ENCODE data around the gene XDH. TPM values are rescaled to one million over a fixed set of nuclear protein-coding genes. Genes with fewer than 3 reads are reported as not detected.
A peak's percentile ranks its signal among the peaks of the same experiment; 100 is the strongest.

Gene XDH
- total RNA-seq, 1 experiment from 2014 or later: 3.1 TPM

DNA sequence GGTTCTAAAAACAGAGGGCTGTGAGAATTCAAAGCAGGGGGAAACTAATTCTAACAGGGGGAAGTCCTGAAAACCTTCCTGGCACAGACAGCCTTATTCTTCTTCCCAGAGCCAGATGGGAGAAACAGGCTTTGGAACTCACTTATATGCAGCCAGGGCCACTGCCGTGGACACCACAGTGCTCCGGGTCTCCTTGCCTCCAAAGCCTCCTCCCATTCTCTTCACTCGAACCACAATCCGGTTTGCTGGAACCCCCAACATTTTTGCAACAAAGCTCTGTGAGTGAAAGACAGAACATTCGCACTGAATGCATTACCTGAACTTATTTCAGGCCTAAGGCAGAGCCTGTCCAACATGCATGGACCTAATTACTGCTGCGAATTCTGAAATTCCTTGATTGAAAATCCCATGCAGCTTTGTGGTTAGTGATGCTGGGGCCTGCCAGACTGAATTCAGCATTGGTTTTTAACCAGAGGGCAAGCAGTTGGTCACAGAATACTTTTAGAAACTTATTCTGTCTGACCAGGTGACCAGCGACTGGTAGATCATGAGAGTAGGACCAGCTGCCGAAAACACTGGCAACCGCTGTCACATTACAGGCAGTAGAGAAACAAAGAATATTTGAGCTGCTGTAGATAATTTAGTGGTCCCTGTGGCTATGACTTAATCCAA, 48.6 kb downstream of the XDH start:
- no peak for DNase-seq (ENCODE audit: low read depth)

DNA sequence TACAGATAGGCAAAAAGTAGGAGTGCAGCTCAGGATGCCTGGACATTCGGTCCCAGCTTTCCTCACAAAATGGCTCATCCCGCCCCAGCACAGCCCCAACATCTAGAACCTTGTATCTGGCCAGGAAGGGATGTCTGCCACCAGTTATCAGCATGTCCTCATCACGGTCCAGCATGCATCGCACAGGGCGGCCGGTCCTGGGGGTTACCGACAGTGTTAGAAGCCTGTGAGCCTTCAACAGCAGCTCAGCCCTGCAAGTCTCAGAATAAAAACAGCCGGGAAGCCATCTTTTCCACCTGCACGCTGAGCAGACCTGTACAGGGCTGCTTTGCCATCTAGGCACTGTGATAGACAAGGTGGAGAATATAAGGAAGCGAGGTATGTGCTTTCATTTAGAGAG, 49.2 kb downstream of the XDH start:
- DNase-seq (ENCODE audit: low read depth): no peak

DNA sequence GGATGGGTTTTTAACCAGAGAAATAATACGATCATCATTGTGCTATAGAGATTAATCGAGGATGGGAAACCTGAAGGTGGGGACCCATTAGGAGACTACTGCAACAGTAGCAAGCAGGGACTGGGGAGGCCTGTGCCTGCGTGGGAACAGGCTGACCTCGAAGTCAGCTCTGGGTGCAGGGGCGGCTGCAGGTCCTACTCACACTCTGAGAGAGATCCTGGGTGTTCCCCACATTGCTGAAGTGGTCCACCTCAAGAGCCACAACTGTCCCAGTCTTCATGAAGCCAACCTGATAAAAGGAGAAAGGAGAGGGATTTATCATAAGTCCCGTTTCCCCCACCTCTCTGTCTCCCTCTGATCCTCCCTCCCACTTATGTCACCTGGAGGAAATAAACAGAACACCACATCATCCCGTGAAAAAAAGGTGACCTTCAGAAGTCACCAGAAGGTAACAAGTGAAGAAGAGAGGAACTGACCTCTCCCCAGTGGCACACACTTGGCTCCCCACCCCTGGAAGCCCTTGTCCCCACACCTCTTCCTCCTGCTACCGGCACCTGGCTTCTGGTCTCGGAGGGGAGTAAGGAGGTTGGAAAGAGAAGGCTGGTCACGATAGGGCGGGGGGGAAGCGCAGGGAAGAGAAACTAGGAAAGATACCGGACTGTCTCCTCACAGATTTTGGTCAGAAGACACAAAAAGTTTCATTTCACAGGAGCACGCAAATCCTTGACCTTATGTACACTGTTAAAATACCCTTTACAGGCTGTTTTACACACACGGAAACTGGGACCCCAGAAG, 50.4 kb downstream of the XDH start:
- DNase-seq (ENCODE audit: low read depth): no peak

DNA sequence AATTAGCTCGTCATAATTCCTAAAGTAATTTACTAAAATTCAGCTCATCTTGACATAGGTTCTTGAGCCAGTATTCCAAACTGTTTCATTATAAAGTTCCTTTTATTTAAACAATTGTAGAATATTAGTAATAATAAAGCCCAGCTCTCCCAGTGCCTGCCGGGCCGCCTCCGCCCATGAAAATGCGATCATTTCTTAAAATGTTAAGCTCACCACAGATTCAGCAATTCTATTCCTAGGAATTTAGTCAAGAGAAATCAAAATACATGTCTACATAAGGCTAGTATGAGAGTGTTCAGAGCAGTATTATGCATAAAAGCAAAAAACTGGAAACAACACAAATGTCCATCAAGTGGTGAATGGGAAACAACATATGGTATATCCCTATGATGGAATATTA, 52.0 kb downstream of the XDH start:
- no peak for DNase-seq (ENCODE audit: low read depth)

DNA sequence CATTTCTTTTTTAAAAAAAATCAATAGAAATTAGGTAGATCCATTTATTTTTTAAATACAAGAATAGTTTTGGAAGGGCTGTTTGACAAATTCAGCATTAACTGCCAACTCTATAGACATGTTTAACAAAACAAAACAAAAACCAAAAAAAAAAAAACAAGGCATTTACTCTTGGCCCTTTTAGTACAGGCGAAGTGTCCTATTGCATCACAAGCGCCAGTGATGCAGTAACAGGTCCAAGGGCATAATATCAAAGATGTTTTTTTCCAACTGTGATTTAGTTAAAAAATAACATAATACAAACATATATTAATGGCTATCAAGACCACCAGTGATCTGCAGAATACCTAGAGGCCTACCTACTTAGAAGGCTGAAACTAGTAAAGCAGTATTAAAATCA, 55.3 kb downstream of the XDH start:
- no peak for DNase-seq (ENCODE audit: low read depth)

DNA sequence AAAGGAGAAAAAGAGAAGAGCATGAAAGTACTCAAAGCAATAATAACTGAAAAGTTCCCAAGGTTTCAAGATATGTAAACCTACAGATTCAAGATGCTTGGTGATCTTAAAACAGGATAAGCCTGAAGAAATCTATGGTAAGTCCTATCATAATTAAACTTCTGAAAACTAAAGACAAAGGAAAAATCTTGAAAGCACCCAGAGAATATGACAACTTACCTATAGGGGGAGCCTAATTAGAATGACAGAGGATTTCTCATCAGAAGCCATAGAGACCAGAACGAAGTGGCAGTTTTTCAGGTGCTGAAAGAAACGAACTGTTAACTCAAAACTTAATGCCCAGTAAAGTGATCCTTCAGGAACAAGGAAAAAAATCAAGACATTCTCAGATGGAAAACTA, 59.7 kb downstream of the XDH start:
- DNase-seq (ENCODE audit: low read depth): peak; percentile 46

DNA sequence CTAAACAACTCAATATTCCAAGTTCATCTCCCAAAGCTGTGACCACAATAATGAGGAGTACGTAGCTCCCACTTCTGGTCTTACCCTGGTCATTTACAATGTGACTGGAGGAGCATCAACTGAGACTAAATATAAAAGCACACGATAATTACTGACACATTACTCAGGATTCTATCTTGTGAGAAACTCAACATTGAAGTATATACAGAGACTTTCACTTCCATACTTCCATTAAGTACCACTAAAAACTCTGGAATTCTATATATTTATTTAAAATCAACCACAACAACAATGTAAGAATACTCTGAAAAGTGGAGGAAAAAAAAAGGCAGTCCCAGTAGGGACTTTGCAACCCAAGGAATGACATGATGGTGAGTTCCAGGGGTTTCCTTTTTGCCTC, 61.4 kb downstream of the XDH start:
- no peak for DNase-seq (ENCODE audit: low read depth)

DNA sequence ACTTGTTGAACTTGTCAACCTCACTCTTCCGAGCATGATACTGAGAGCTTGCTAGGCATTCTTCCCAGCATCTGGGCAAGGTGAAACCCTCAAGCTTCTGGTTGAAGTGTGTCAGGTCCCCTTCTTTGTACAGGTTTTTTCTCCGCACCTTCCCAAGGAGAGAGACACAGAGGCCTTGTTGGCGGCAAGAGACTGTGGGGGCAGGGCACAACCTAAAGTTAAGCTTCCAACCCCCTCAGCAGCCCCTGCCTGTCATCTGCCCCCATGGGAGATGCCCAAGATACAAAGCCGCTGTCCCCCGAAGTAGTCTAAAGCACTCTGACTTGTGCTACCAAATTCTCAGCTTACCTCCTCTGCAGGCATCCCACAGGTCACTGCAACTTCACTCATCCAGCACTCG, 64.9 kb downstream of the XDH start:
- no peak for DNase-seq (ENCODE audit: low read depth)

DNA sequence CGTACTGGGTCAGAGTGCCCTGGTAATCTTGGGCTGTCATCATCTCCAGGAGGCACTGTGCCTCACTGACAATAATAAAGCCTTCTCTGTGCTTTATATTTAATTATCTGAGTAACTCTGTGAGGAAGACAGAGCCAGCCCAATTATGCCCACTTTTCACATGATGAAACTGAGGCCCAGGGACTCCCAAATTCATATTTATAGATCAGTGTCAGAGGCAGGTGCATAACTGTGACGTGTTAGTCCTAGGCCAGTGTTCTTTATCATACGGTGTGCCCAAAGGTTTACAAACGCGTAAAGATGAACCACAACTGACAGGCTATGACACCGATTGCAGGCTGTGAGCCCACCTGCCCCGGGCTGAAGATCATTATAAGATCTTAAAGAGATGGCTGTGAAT, 65.4 kb downstream of the XDH start:
- no peak for DNase-seq (ENCODE audit: low read depth)

DNA sequence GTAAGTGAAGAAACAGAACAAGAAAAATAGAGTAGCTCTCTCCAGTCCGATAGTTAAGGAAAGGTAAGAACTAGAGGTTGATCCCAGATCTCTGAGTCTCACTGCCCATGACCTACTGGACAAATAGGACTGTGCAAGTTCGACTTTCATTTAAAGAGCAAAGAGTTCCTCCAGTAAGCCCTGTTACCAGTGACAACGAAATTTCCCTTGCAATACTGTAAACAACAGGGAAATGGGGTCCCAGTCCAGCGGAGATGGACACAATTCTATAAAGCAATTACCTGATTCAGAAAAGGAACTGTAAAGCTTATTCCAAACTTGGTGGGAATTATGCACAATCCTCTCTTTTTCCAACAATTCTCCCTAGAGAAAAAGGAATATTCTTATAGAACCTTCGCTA, 65.9 kb downstream of the XDH start:
- DNase-seq (ENCODE audit: low read depth): no peak

DNA sequence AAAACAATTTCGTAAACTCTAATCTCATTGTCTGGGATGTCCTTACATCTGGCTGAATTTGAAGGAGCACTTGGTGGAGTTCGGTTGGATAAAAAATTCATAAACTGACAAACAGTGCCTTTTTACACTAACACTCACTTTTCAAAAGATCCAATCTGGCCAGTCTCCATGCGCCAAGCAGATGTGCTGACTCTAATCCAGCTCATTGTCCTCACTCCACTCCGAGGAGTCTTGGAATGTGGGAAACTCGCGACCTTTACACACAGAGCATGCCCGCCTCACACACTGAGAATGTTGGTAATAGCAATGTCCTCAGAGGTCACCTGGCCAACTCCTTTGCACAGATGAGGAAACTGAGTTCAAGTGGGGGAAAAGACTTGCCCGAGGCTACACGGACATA, 66.8 kb downstream of the XDH start:
- DNase-seq (ENCODE audit: low read depth): peak; percentile 24

DNA sequence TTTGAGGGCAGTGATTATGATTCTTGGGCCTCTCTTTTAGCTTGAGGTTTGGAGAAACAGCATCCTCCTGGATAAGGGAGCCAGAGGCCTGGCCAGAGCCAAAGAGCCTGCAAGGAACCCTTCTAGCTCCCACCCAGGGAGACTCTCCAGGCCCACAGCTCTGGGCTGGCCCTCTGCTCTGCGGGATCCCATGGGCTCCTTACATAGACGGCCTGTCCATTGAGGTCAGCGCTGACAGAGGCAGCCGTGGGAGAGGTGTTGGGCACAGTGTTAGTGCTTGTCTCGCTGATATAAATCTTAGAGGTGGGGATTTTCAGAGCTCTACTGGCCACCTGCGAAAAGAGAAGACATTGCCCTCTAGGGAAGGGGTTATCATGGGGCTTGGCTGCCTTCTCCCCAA, 67.2 kb downstream of the XDH start:
- no peak for DNase-seq (ENCODE audit: low read depth)

DNA sequence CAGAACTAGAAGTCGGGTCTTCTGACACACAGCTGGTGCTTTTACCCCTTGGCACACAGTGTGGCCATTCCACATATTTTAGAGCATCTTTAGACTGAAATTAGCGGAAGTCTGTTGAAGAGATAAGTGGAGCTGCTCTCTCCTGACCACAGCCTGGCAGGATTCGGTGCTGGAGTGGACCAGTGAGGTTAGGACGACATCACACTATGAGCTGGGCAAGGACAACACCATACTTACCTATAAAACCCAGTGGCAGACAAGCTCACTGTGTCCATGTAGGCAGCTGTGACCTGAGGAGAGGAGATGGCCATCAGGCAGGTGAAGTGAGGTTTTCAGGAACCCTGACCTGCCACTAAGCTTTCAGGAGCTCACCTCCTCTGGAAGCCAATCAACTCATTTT, 70.1 kb downstream of the XDH start:
- DNase-seq (ENCODE audit: low read depth): no peak

DNA sequence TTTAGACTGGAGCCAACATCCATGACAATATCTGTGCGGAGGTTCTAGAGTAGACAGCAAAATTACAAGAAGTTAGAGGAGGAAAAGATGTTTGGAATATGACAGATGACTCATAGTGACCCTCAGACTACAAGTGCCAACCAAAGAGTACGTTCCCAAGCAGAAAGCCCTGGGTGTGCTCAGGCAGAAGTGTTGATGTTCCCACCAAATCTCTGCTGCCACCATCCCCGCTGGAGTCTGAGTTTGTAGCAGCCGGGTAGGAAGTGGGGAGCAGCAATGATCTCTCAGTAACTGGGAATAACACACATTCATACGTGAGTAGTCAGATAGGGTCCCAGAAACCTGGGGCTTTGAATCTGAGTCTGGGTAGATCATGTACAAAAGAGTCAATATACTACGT, 73.2 kb downstream of the XDH start:
- no peak for DNase-seq (ENCODE audit: low read depth)

DNA sequence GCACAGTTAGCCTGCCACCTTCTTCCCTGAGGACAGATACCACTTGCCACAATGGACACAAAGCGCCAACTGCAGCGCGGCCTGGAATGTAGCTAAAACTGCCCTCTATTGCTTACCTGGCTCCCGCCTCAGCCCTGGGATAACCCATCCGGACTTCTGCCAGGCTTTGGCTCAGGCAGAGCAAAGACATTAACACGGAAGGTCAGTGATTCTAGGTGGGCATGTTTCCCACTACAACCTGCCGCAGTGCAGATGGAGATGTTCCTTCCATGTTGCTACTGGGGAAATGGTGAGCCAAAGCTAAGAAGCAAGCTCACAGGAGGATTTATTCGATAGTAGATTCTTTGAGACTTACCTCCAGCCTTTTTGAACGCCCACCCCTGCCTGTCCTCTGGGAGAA, 74.8 kb downstream of the XDH start:
- no peak for DNase-seq (ENCODE audit: low read depth)

DNA sequence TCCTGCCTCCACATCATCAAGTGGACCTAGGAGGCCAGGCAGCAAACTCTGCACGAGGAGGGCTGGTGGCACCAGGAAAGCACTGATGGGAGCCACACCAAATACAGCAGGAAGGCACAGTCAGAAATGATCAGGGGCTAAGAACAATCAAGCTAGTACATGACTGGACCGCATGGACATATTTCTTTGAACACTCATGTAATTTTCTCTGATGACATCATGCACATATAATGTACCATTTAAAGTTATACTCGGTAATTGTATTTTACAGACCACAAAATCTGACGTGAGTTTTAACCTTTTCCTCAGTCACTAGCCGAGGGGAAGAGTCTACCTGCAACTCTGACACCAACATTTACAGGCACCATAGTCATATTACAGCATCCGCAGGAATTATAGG, 76.7 kb downstream of the XDH start:
- peak; percentile 91 for DNase-seq (ENCODE audit: low read depth)

DNA sequence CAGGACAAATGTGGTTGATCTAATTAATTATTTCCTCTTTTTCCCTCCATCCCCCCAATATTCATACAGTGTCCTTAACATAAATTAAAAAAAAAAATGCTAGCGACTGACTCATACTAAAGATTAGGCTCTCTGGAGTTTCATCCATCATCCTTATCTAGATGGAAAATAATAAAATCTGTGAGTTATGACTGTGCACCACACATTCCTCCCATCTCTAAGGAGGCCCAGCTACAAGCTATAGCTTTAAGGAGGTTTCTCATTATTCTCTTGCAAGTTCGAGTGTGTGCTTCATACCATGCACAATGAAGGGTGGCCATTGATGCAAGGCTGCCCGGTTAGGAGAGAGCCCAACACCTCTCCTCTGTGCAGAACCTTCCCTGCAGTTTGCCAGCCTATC, 77.3 kb downstream of the XDH start:
- DNase-seq (ENCODE audit: low read depth): no peak

DNA sequence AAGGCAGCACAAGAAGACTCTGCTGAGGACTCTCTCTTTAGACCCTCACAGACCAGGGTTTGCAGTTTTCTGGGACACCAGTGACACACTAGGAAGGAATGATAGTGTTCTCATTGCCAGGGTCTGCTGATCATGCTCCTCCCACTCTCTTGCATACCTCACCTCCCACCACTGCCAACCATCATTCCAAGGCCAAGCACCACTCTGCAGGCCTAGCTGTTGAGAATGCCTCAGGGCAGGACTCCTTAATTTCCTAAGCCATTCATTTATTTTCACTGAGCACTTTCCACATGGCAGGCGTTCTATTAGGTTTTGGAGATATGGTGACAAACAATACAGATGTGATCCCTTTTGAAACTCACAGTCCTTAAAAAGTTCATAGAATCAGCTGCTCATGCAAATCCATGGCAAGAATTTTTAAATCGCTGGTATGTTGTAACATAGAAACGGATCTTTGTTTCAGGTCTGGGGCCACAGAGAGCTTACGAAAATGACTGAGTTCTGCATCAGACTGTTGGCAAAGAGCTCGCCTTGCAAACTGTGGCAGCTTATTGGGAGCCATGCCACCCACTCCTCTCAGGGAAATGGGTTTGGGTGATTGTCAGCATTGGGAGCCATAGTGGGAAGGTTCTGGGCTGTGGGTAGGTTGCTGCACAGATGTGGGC, 78.5 kb downstream of the XDH start:
- DNase-seq (ENCODE audit: low read depth): peak; percentile 61

DNA sequence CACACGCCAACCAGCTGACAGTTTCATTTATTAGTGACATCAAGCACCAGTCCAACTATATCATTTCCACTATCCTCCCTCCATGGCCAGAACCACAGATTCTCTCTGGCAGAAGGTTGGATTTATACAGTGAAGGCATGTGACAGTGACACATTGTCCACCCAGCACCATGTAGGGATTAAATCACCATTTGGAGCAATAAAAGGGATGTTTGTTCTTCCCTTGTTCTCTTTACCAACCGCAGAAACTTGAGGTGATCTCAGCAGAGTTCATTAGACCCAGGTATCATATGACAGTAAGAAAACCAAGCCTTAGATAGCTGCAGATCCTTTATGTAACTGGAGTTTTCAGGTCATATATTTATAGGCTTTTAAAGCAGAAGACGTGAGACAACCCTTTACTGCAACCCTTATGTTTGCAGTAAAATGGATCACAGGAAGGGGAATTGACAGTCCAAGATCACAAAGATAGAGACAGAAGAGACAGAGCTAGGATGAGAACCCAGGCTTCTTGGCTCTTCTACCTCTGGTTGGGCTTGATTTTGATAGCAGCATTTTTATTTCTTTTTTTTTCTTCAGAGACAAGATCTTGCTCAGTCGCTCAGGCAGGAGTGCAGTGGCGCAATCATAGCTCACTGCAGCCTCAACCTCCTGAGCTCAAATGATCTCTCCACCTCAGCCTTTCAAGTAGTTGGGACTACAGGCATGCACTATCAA, 80.1 kb downstream of the XDH start:
- DNase-seq (ENCODE audit: low read depth): peak; percentile 94

DNA sequence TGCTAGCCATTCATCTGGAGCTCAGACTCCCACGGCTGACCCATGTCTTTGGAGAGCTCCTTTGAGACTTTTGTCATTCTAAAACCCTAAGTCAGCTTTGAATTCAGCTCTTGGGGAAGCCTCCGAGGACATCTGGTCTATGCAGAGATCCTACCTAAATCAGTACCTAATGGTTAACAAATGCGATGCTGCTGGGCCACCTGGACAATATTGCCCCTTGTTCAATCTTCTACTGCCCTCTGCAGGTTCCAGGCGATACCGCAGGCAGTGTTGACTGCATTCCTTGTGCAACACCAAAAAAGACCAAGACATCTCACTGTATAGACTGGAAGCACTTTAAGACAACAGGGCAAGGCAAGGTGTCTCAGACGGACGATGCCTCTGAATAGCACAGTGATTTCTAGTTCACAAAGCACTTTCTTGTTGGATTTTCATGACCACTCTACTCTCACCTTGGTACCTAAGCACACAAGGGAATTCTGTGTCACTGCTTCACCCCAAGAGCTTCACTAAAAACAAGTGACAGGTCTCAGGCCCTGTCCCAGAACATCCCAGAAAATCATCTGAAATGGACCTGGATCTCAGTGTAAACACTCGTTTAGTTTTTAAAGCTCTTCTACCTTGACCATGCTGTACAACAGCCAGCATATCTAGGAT, 80.9 kb downstream of the XDH start:
- DNase-seq (ENCODE audit: low read depth): peak; percentile 90

DNA sequence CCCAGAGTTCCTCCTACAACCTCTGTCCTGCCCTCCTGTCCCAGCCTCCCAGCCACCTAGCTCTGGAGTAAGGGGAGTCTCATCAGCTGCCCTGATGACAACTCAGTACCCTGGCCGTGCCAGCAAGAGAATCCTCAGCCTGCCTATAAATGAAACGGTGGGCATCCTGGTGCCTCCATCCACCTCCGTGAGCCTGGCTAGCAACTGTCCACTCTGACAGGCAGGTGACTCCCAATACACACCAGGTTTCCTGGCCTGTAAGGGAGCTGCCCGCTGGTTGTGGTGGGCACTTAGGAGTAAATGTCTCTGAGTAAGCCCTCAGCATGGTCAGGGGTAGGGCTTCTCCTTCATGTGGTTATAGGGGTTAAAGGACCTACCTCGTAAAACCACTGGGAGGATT, 81.5 kb downstream of the XDH start:
- no peak for DNase-seq (ENCODE audit: low read depth)

DNA sequence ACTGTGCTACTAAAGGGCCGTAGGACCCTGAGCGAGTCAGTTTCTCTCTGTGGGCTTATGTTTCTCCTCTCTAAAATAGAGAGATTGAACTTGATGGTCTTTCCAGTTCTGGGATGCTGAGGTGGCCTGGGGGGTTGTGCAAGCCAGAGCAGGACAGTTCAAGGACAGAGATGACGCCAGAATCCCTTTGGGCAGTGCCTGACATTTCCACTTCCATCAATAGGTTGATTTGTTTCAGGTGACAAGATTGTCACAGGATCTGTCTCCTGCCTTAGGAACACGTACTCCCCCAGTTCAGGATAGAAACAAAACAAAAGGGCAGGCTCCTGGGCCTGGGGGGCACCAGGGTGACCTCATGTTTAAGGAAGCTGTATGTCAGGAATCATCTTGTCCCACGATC, 82.0 kb downstream of the XDH start:
- DNase-seq (ENCODE audit: low read depth): no peak
